ENCODE measurements around the gene ARHGAP15. TPM values are rescaled to one million over a fixed set of nuclear protein-coding genes. Genes with fewer than 3 reads are reported as not detected.

The ARHGAP15 gene
- total RNA-seq, 2 donors from 2014 or later: 91.4 to 103 TPM

DNA sequence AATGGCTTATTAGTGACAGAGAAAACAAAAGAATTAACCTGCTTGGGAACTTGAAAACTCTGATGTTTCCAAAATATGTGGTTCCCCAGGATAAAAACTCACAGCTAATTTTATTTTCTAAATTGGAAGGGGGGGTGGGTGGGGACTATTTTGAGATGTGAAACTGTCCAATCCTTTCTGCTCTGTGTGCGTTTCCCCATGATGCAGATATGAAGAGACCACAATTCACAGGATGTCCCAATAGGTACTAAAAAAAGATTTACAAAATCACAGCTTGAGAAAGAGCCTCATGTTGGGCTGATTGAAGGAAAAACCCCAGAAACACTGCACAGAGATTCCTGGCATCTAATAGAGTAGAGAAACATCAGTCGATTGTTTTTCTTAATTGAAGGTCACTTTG, 273.2 kb downstream of the ARHGAP15 start:
- no peaks in the 10 kb centered on the region for H3K9me3 Mint-ChIP-seq
- H3K36me3 Mint-ChIP-seq: peaks cover 0 to 11% of the 10 kb centered on the region in 2 donors
- no peak overlapping the region for H3K27ac Mint-ChIP-seq
- ATAC-seq: no peak
- no peak for DNase-seq (ENCODE audit: low spot score in 2 of 2)

DNA sequence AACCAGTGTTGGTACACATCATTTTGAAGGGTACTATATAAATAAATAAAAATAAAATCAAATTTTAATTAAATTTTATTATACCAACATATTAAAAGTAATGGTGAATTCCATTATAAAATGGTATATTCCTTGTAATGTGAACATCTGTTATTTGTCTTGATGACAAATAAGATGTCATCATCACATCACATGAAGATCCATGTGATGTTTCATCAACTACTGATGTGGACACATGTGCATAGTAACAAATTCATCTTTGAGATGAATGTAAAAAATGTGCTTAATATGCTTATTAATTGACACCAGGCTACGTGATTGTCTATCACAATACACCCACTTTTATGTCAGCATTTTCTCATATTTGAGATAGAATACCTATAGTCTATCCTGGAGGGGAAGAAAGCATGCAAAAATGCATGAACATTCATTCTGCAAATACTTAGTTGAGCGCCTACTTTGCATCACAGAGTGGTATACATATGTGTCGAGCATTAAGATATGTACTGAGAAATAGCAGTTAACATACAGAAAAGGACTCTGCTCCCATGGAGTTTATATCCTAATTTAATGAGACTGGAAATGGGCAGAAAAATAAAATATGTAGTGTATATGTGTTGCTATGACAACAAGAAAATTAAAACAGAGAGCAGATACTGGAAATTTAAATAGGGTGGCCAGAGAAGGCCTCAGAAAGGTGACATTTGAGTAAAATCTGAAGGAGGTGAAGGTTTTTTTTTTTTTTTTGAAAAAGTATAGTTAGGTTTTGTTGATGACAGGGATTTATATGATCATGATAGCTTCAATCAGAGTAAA, 281.1 kb downstream of the ARHGAP15 start:
- ATAC-seq (peak in 1 of 2 donors; percentile 61), DNase-seq (ENCODE audit: low spot score in 2 of 2) (no peak)
- Mint-ChIP-seq H3K27ac (peak overlapping the region in 1 of 2 donors; percentile 23), H3K36me3 (peaks cover 5 to 20% of the 10 kb centered on the region in 2 donors), H3K9me3 (peaks cover 0 to 6% of the 10 kb centered on the region in 2 donors)

DNA sequence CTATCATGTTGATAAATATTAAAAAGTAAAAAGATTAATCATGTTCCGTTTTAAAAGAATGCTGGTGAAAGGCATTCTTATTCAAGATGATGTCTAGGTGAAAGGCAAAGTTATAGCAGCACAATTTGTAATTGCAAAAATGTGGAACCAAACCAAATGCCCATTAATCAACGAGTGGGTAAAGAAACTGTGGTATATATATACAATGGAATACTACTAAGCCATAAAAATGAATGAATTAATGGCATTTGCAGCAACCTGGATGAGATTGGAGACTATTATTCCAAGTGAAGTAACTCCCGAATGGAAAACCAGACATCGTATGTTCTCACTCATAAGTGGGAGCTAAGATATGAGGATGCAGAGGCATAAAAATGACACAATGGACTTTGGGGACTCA, 286.4 kb downstream of the ARHGAP15 start:
- ATAC-seq (no peak), DNase-seq (ENCODE audit: low spot score in 2 of 2) (no peak)
- no peak overlapping the region for H3K27ac Mint-ChIP-seq
- peaks cover 0 to 3% of the 10 kb centered on the region in 2 donors for H3K9me3 Mint-ChIP-seq
- peaks cover 1 to 12% of the 10 kb centered on the region in 2 donors for H3K36me3 Mint-ChIP-seq

DNA sequence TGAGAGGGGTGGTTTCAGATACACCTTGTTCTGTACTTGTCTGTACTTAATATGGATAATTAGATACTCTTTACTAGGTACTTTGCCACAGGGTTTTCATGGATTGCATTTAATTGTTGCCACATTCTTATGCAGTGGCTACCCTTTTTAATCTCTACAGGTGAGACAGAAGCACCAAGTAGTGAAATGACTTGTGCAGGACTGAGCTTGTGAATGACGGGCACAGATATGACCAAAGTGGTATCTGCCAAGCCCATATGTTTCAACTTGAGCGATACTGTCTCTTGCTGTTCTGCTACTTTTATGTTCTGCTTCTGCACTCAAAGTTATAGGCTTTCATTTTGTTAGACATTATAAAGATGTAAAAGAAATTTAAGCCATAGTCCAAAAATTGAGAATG, 288.2 kb downstream of the ARHGAP15 start:
- Mint-ChIP-seq H3K27ac (no peak overlapping the region), H3K36me3 (peaks cover 0 to 9% of the 10 kb centered on the region in 2 donors), H3K9me3 (peaks cover 0 to 3% of the 10 kb centered on the region in 2 donors)
- DNase-seq (ENCODE audit: low spot score in 2 of 2): no peak
- no peak for ATAC-seq

DNA sequence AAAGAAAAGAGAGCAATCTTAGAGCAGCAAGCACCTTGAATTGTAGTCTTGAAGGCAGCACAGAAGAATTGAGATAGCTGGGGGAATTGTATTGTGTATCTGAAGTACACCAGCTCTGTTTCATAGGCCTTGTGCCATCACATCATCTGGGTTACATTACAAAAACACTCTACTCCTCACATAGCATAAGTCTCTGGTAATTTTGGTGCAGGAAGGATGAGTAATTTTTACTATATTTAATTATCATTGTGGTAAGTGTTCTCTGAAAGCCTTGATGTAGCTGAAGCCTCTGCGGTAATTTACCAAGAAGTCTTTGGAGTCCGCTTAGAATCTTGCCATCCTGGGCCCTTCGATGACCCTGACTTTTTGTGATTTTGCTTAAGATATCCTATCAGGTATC, 291.1 kb downstream of the ARHGAP15 start:
- peak in 1 of 2 donors; percentile 66 for ATAC-seq
- peaks cover 0 to 6% of the 10 kb centered on the region in 2 donors for H3K9me3 Mint-ChIP-seq
- H3K27ac Mint-ChIP-seq: no peak overlapping the region
- DNase-seq (ENCODE audit: low spot score in 2 of 2): no peak
- peaks cover 0 to 6% of the 10 kb centered on the region in 2 donors for H3K36me3 Mint-ChIP-seq

DNA sequence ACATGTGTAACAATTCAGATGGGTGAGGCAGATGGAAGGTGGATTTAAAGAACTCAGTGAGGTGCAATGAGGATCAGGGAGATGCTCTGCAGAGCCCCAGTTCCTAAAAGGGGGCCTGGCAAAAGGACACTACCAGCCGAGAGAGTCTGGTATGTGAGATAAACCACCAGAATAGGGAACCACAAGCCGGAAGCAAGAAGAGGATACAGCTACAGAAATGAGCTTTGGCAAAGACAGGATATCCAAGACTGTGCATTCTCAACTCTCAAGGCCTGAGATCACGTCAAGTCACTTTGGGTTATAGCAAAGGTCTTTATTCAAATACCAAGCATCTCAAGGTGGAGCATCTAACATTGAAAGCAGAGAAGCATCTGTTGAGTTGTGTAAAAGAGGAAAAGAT, 293.5 kb downstream of the ARHGAP15 start:
- peak; percentile 52 to 59 for ATAC-seq
- no peak for DNase-seq (ENCODE audit: low spot score in 2 of 2)
- peaks cover 0 to 6% of the 10 kb centered on the region in 2 donors for H3K36me3 Mint-ChIP-seq
- H3K27ac Mint-ChIP-seq: peak overlapping the region in 1 of 2 donors; percentile 65
- peaks cover 0 to 6% of the 10 kb centered on the region in 2 donors for H3K9me3 Mint-ChIP-seq

DNA sequence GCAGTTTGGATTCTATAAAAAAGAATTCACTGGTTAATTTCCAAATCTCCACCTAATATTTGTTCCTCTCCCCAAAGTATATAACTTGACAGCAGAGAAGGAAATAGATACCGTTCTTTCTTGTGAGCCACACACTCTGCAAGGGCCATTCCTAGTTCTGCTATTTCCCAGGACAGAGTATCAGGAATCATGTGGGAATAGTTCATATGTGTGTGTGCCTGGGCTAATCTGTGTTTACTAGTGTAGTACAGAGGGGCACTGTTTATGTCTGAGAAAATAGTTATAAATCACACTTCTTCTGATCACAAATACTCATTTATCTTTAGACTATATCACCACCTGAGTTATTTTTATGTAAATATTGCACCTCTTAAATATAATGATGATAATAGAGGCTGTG, 296.7 kb downstream of the ARHGAP15 start:
- Mint-ChIP-seq H3K9me3 (peaks cover 0 to 6% of the 10 kb centered on the region in 2 donors), H3K27ac (no peak overlapping the region), H3K36me3 (peaks cover 0 to 6% of the 10 kb centered on the region in 2 donors)
- DNase-seq (ENCODE audit: low spot score in 2 of 2) (no peak), ATAC-seq (no peak)

DNA sequence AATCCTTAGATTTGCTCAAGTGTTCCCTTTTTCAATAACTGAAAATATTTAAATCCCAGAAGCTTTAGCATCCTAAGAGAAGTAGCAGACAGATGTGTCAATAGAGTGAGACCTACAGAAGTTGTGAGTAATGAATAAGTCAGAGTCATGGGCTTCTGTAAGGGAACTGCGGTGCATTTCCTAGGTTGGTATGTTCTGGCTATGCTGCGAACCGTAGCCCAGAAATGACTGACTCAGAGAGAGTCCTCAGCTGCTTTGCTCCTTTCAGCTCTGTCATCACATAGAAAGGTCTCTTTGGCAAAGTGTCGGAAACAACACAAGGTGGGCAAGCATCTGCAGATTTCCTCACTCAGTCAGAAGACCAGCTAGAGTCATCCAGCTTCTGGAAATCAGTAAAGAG, 297.1 kb downstream of the ARHGAP15 start:
- DNase-seq (ENCODE audit: low spot score in 2 of 2) (no peak), ATAC-seq (no peak)
- Mint-ChIP-seq H3K9me3 (peaks cover 0 to 6% of the 10 kb centered on the region in 2 donors), H3K27ac (no peak overlapping the region), H3K36me3 (peaks cover 0 to 6% of the 10 kb centered on the region in 2 donors)

DNA sequence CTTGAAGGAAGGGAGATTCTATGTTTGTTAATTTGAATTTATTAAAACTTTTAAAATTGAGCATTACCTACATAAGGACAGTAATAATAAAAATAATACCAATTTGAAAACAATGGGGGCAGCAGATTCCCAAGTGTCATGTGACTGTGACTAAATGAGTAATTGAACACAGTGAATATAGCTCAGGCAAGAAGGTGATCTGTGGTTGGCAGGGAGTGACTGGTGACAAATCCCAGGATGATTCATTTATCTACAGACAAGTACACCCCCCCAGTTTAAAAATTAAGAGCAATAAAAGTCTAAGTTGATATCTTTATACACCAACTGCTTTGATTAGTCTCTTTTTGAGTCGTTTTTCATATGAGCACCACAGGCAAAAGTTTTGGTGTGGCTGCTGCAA, 299.5 kb downstream of the ARHGAP15 start:
- DNase-seq (ENCODE audit: low spot score in 2 of 2) (no peak), ATAC-seq (peak; percentile 71 to 77)
- H3K27ac Mint-ChIP-seq: no peak overlapping the region
- H3K9me3 Mint-ChIP-seq: no peaks in the 10 kb centered on the region
- peaks cover 0 to under 1% of the 10 kb centered on the region in 2 donors for H3K36me3 Mint-ChIP-seq

DNA sequence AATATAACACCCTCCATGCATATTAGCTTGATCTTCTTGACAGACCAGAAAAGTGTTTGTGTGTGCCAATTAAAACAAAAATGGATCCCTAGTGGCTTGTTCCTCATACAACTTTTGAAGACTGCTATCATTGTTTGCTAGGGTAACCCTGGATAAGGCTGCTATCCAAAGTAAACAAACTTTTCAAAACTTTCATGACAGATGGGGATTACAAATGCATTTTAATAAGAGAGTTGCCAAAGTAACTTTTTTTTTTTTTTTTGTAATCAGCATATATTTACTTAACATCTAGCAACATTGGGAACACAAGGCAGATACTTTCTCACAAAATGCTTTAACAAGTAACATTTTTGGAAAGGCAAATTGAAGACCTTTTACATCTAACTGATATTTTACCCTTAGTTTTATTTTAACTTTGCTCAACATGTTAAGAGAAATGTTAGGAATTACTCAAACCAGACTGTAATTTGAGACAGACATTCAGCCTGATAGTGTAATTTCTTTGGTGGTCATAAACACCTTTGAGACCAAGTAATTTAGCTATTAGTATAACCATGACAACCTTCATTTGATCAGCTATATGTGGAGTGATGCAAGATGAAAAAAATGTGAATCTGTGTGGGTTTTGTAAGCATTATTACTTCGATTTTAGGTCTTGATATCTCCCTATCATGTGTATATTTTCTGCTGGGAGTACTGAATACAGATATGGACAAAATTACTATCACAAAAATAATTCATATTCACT, 300.9 kb downstream of the ARHGAP15 start:
- ATAC-seq: no peak
- Mint-ChIP-seq H3K27ac (no peak overlapping the region), H3K36me3 (no peaks in the 10 kb centered on the region), H3K9me3 (no peaks in the 10 kb centered on the region)
- DNase-seq (ENCODE audit: low spot score in 2 of 2): no peak

DNA sequence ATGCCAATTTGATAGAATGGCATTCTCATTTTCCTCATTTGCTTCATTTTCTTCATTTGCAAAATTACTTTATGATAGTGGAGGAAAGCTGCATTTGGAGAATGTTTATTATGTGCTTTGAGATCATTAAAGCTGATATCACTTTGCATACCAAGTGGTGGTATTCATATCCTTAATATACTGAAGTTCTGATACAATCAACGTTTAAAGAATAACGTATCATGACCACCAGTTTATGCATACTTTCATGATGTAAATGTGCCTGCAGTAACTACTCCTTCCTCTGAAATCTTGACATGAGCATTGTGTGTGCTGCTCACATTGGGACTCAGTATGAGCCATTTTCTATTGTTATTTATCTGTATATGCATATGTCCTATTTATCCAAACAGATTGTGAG, 302.1 kb downstream of the ARHGAP15 start:
- Mint-ChIP-seq H3K27ac (no peak overlapping the region), H3K9me3 (no peaks in the 10 kb centered on the region), H3K36me3 (no peaks in the 10 kb centered on the region)
- no peak for DNase-seq (ENCODE audit: low spot score in 2 of 2)
- ATAC-seq: no peak

DNA sequence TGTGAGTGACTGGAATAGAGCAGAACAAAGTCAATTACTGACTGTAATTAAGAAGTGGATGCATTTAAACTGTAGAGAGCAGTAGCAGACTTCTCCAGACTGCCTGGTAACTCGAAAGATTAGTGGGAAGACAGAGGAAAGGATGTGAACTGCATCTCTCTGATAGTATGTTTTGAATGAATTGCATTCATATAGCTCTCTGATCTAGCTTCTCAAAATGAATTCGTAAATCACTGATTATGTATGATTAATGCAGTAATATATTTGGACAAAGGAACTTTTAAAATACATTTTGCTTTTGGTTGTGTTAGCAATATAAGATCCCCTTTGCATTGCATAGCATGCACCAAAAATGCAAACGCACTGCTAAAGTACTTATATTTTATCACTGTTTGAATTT, 304.0 kb downstream of the ARHGAP15 start:
- Mint-ChIP-seq H3K27ac (no peak overlapping the region), H3K36me3 (no peaks in the 10 kb centered on the region), H3K9me3 (no peaks in the 10 kb centered on the region)
- no peak for DNase-seq (ENCODE audit: low spot score in 2 of 2)
- no peak for ATAC-seq

DNA sequence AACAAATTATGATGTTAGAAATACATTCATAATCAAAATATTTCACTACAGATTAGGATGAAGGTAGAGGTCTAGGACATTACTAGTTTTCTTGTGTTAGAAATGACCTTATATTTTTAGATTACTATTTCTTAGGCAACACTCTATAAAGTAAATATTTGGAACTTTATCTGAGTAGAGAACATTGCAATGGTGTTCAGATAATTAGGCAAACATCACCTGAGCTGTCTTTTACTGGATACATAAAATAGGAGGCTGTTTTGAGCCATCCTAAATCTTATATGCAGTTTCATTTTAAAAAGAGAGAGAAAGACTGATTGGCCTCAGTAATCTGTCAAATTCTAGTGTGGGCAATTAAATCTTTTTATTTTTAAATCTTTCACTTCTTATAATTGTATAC, 304.6 kb downstream of the ARHGAP15 start:
- peaks cover 0 to 5% of the 10 kb centered on the region in 2 donors for H3K36me3 Mint-ChIP-seq
- DNase-seq (ENCODE audit: low spot score in 2 of 2): no peak
- H3K27ac Mint-ChIP-seq: no peak overlapping the region
- no peak for ATAC-seq
- H3K9me3 Mint-ChIP-seq: no peaks in the 10 kb centered on the region

DNA sequence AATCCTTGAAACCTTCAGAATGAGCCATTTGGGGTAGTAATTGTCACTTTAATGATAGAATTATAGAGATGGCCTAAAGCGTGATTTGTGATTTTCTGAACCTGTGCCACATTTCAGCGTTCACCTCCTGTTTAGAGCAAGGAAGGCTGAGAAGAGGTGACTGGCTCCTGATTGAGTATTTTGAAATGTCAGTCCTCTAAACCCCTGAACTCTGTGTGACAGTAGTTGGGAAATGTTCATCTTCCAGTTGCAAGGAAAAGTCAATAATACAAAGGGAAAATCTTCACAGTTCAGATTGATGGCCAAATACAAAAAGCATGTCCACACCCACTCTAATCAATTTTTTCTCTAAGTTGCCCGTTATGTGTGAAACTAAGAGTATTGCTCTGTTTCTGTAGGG, 305.2 kb downstream of the ARHGAP15 start:
- H3K9me3 Mint-ChIP-seq: no peaks in the 10 kb centered on the region

DNA sequence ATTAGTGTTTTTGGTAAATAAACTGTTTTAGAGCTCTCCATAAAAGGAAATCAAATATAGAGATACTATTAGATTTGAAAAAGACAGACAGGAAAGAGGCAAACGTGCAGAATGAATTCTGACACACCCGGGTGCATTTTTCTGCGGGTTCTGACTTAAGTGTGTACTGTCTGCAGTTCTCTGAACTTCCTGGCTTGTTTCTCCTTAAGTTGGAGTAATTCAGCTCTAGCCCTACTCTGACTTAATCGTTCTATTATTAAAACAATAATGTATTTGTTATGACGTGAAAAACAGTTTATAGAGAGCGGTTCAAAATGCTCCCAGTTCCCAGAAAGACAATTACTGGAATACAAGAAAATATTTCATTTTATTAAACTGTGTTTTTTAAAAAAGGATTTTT, 305.9 kb downstream of the ARHGAP15 start:
- DNase-seq (ENCODE audit: low spot score in 2 of 2) (no peak), ATAC-seq (no peak)
- Mint-ChIP-seq H3K36me3 (peaks cover 0 to 5% of the 10 kb centered on the region in 2 donors), H3K9me3 (no peaks in the 10 kb centered on the region), H3K27ac (no peak overlapping the region)

More for the DNA sequence above, 305.2 kb downstream of the ARHGAP15 start:
- Mint-ChIP-seq H3K36me3 (peaks cover 0 to 5% of the 10 kb centered on the region in 2 donors), H3K27ac (no peak overlapping the region)
- no peak for ATAC-seq
- DNase-seq (ENCODE audit: low spot score in 2 of 2): no peak

DNA sequence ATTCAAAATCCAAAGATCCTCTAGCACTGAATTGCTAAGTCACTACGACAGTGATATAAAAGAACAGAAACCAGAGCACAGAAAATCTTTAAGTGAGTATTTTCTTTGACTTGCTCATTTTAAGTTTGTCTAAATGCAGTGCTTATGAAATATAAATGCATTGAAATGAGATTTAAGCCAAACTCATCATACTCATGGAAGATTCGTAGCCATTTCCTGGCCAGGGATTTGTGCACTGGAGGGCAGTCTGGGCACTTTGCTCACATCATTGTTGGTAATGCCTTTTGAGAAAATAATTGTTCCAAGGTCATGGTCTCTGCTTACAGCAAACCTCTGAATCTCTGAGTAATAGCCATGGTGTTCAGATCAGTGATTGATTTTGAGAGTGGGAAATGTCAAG, 307.7 kb downstream of the ARHGAP15 start:
- H3K9me3 Mint-ChIP-seq: no peaks in the 10 kb centered on the region
- H3K27ac Mint-ChIP-seq: no peak overlapping the region
- H3K36me3 Mint-ChIP-seq: peaks cover 0 to 5% of the 10 kb centered on the region in 2 donors
- no peak for DNase-seq (ENCODE audit: low spot score in 2 of 2)
- no peak for ATAC-seq

DNA sequence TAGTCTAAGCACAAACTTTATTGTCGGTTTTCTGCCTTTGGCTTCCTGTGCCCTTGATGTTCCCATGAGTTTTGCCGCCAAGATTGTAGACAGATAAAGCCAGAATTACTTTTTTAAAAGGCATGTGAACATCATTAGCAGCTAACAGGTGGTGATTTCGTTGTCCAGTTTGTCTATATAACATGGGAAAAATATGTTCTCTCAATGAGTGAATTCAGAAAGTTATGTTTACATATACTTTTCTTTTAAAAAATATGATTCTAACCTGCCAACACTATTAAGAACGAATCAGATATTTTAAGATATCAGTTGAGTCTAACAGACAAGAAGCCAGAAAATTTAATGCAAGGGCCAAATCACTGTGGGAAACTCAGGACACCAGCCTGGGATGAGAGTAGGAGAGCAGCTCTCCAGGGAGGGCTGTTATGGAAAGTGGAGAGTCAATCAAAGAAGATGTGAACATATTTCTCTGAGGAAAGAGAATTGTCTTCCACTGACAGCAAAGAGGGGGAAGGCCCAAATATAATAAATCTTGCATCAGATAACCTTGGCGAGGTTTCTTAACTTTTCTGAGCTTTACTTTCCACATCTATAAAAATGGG, 311.3 kb downstream of the ARHGAP15 start:
- DNase-seq (ENCODE audit: low spot score in 2 of 2): no peak
- peak overlapping the region in 1 of 2 donors; percentile 44 for H3K27ac Mint-ChIP-seq
- H3K9me3 Mint-ChIP-seq: no peaks in the 10 kb centered on the region
- peaks cover 0 to 11% of the 10 kb centered on the region in 2 donors for H3K36me3 Mint-ChIP-seq
- ATAC-seq: no peak

Data from activated naive CD4-positive, alpha-beta T cell treated with anti-CD3 and anti-CD28 coated beads, Interleukin-2, amount 50 U/mL, for 72 hours (primary cell).